Activated naive CD8-positive, alpha-beta T cell treated with anti-CD3 and anti-CD28 coated beads for 36 hours (primary cell): ENCODE data around the gene WDR86. TPM values are rescaled to one million over a fixed set of nuclear protein-coding genes. Genes with fewer than 3 reads are reported as not detected.

Experiments used
- DNase-seq: peaks from one replicate; pipeline ENCODE4 v3.0.0; 2021
- H3K27ac Mint-ChIP-seq: one replicate; pipeline ENCODE4 v1.8.0; 2022; ENCODE audit warnings: mild to moderate bottlenecking, moderate library complexity, mixed read lengths
- H3K27me3 Mint-ChIP-seq: one replicate; pipeline ENCODE4 v1.8.0; 2022; ENCODE audit warnings: mild to moderate bottlenecking, mixed read lengths
- H3K36me3 Mint-ChIP-seq: one replicate; pipeline ENCODE4 v1.8.0; 2021; ENCODE audit warnings: mild to moderate bottlenecking, mixed read lengths
- H3K4me1 Mint-ChIP-seq: one replicate; pipeline ENCODE4 v1.8.0; 2021; ENCODE audit warnings: mixed read lengths
- H3K4me3 Mint-ChIP-seq: one replicate; pipeline ENCODE4 v1.8.0; 2022; ENCODE audit warnings: mild to moderate bottlenecking, moderate library complexity, mixed read lengths
- H3K9me3 Mint-ChIP-seq: one replicate; pipeline ENCODE4 v1.8.0; 2022; ENCODE audit warnings: mixed read lengths
- total RNA-seq, 2 experiments: library from RNA; stranded (reverse); gene quantifications; one replicate each; pipeline ENCODE4 v1.2.3, GENCODE V29; 2021

The WDR86 gene
- not detected for total RNA-seq

GRCh38 chr7:151409667-151410404 is at the start of gene WDR86:
TSS of gene WDR86 (minus strand) at chr7:151410038. CDS start at chr7:151409589, 449 bp downstream.
- Mint-ChIP-seq H3K27ac (no peak within 1 kb of the TSS), H3K4me3 (peak within 1 kb of the TSS; percentile 63), H3K36me3 (peaks cover 4% of the 10 kb centered on the region), H3K4me1 (peaks cover 40% of the 10 kb centered on the region), H3K9me3 (peaks cover 4% of the 10 kb centered on the region), H3K27me3 (peaks cover 37% of the 10 kb centered on the region)
- DNase-seq, result no peak

GRCh38 chr7:151457534-151457933 is 47.7 kb upstream of the WDR86 start:
- DNase-seq, result no peak
- Mint-ChIP-seq H3K4me3 (no peak overlapping the region), H3K27ac (no peak overlapping the region), H3K9me3 (peaks cover 10% of the 10 kb centered on the region), H3K36me3 (peaks cover 6% of the 10 kb centered on the region), H3K4me1 (peaks cover 2% of the 10 kb centered on the region), H3K27me3 (peaks cover 16% of the 10 kb centered on the region)

- H3K36me3 Mint-ChIP-seq, result no peaks in the 10 kb centered on the region
- no peak for DNase-seq
- H3K4me1 Mint-ChIP-seq, result peaks cover 2% of the 10 kb centered on the region
- H3K27ac Mint-ChIP-seq, result no peak overlapping the region
- no peak overlapping the region for H3K4me3 Mint-ChIP-seq
- H3K27me3 Mint-ChIP-seq, result peaks cover 16% of the 10 kb centered on the region
- peaks cover 4% of the 10 kb centered on the region for H3K9me3 Mint-ChIP-seq
These were observed 46.9 kb upstream of the WDR86 start for GRCh38 chr7:151456782-151457181.

GRCh38 chr7:151456276-151456675 is 46.4 kb upstream of the WDR86 start:
- Mint-ChIP-seq H3K9me3 (peaks cover 2% of the 10 kb centered on the region), H3K27me3 (peaks cover 15% of the 10 kb centered on the region), H3K4me1 (peaks cover 2% of the 10 kb centered on the region), H3K27ac (no peak overlapping the region), H3K36me3 (no peaks in the 10 kb centered on the region), H3K4me3 (no peak overlapping the region)
- no peak for DNase-seq

- Mint-ChIP-seq H3K4me1 (peaks cover 2% of the 10 kb centered on the region), H3K4me3 (no peak overlapping the region), H3K27ac (no peak overlapping the region), H3K27me3 (peaks cover 11% of the 10 kb centered on the region), H3K36me3 (no peaks in the 10 kb centered on the region), H3K9me3 (no peaks in the 10 kb centered on the region)
- DNase-seq, result no peak
These were observed 45.9 kb upstream of the WDR86 start for GRCh38 chr7:151455690-151456089.

GRCh38 chr7:151454932-151455530 is 45.2 kb upstream of the WDR86 start:
- Mint-ChIP-seq H3K9me3 (no peaks in the 10 kb centered on the region), H3K27ac (no peak overlapping the region), H3K4me1 (peaks cover 2% of the 10 kb centered on the region), H3K4me3 (no peak overlapping the region), H3K27me3 (peaks cover 5% of the 10 kb centered on the region), H3K36me3 (no peaks in the 10 kb centered on the region)
- no peak for DNase-seq

GRCh38 chr7:151454305-151454704 is 44.5 kb upstream of the WDR86 start:
- Mint-ChIP-seq H3K27ac (no peak overlapping the region), H3K9me3 (no peaks in the 10 kb centered on the region), H3K4me3 (no peak overlapping the region), H3K27me3 (no peaks in the 10 kb centered on the region), H3K36me3 (no peaks in the 10 kb centered on the region), H3K4me1 (peaks cover 2% of the 10 kb centered on the region)
- DNase-seq, result no peak

GRCh38 chr7:151453326-151453791 is 43.5 kb upstream of the WDR86 start:
- H3K4me1 Mint-ChIP-seq, result peaks cover 2% of the 10 kb centered on the region
- no peaks in the 10 kb centered on the region for H3K9me3 Mint-ChIP-seq
- no peak overlapping the region for H3K4me3 Mint-ChIP-seq
- H3K36me3 Mint-ChIP-seq, result no peaks in the 10 kb centered on the region
- DNase-seq, result no peak
- no peak overlapping the region for H3K27ac Mint-ChIP-seq
- H3K27me3 Mint-ChIP-seq, result no peaks in the 10 kb centered on the region

GRCh38 chr7:151452680-151453325 is 43.0 kb upstream of the WDR86 start:
- DNase-seq, result no peak
- no peaks in the 10 kb centered on the region for H3K9me3 Mint-ChIP-seq
- H3K4me3 Mint-ChIP-seq, result no peak overlapping the region
- H3K27me3 Mint-ChIP-seq, result no peaks in the 10 kb centered on the region
- H3K27ac Mint-ChIP-seq, result no peak overlapping the region
- H3K4me1 Mint-ChIP-seq, result peaks cover 2% of the 10 kb centered on the region
- no peaks in the 10 kb centered on the region for H3K36me3 Mint-ChIP-seq

GRCh38 chr7:151451626-151452571 is 42.1 kb upstream of the WDR86 start:
- H3K4me1 Mint-ChIP-seq, result no peaks in the 10 kb centered on the region
- H3K4me3 Mint-ChIP-seq, result no peak overlapping the region
- H3K27ac Mint-ChIP-seq, result no peak overlapping the region
- no peaks in the 10 kb centered on the region for H3K27me3 Mint-ChIP-seq
- H3K36me3 Mint-ChIP-seq, result no peaks in the 10 kb centered on the region
- no peaks in the 10 kb centered on the region for H3K9me3 Mint-ChIP-seq
- DNase-seq, result no peak

GRCh38 chr7:151451156-151451555 is 41.3 kb upstream of the WDR86 start:
- Mint-ChIP-seq H3K36me3 (no peaks in the 10 kb centered on the region), H3K27ac (no peak overlapping the region), H3K27me3 (no peaks in the 10 kb centered on the region), H3K4me3 (no peak overlapping the region), H3K4me1 (no peaks in the 10 kb centered on the region), H3K9me3 (no peaks in the 10 kb centered on the region)
- no peak for DNase-seq

GRCh38 chr7:151449990-151450389 is 40.2 kb upstream of the WDR86 start:
- Mint-ChIP-seq H3K9me3 (no peaks in the 10 kb centered on the region), H3K36me3 (no peaks in the 10 kb centered on the region), H3K4me3 (no peak overlapping the region), H3K4me1 (no peaks in the 10 kb centered on the region), H3K27me3 (no peaks in the 10 kb centered on the region), H3K27ac (no peak overlapping the region)
- DNase-seq, result no peak

- DNase-seq, result peak; percentile 73
- Mint-ChIP-seq H3K9me3 (no peaks in the 10 kb centered on the region), H3K27me3 (no peaks in the 10 kb centered on the region), H3K27ac (no peak overlapping the region), H3K4me3 (peak overlapping the region; percentile 40), H3K36me3 (no peaks in the 10 kb centered on the region), H3K4me1 (peaks cover 4% of the 10 kb centered on the region)
These were observed 38.7 kb upstream of the WDR86 start for GRCh38 chr7:151448261-151449252.

GRCh38 chr7:151447901-151448260 is 38.0 kb upstream of the WDR86 start:
- no peaks in the 10 kb centered on the region for H3K27me3 Mint-ChIP-seq
- H3K9me3 Mint-ChIP-seq, result no peaks in the 10 kb centered on the region
- peak overlapping the region; percentile 57 for H3K4me3 Mint-ChIP-seq
- H3K4me1 Mint-ChIP-seq, result peaks cover 4% of the 10 kb centered on the region
- no peak for DNase-seq
- no peaks in the 10 kb centered on the region for H3K36me3 Mint-ChIP-seq
- H3K27ac Mint-ChIP-seq, result no peak overlapping the region
